NT2/D1 (cell line): ENCODE measurements around the gene ZNF235.
"Not testable (repeated sequence)": the region's sequence is repeated elsewhere in the genome, so short reads cannot be mapped to it uniquely, and the experiment has no call there.

Source experiments
- DNase-seq: peaks from one replicate; pipeline ENCODE4 v3.0.0-alpha.2; 2011; ENCODE audit warnings: low read depth, low spot score
- H3K27me3 ChIP-seq: 2 replicates; pipeline ENCODE4 v1.6.0; 2011; ENCODE audit warnings: mild to moderate bottlenecking; ENCODE audit not compliant: insufficient read length, insufficient read depth
- H3K36me3 ChIP-seq: 2 replicates; pipeline ENCODE4 v1.6.1; 2011; ENCODE audit warnings: mild to moderate bottlenecking, low read length, mixed read lengths; ENCODE audit not compliant: insufficient read depth, insufficient read length
- H3K4me1 ChIP-seq: 2 replicates; pipeline ENCODE4 v1.5.1; 2011; ENCODE audit not compliant: insufficient read depth, insufficient read length
- H3K4me3 ChIP-seq: 2 replicates; pipeline ENCODE4 v1.5.1; 2011; ENCODE audit warnings: low read depth; ENCODE audit not compliant: insufficient read length
- H3K9ac ChIP-seq: 2 replicates; pipeline ENCODE4 v1.6.0; 2011; ENCODE audit warnings: low read depth; ENCODE audit not compliant: insufficient read length
- H3K9me3 ChIP-seq: 2 replicates; pipeline ENCODE4 v1.5.1; 2011; ENCODE audit warnings: mild to moderate bottlenecking, low read length; ENCODE audit not compliant: insufficient read depth
- SUZ12 ChIP-seq: IDR thresholded peaks from 2 replicates; pipeline ENCODE4 v1.6.1; 2011; ENCODE audit not compliant: insufficient read length, insufficient read depth; ENCODE audit errors: extremely low read depth
- YY1 ChIP-seq: IDR thresholded peaks from 2 replicates; pipeline ENCODE4 v1.6.1; 2011; ENCODE audit not compliant: insufficient read length, insufficient read depth
- ZNF274 ChIP-seq: IDR thresholded peaks from 2 replicates; pipeline ENCODE4 v1.6.1; 2011; ENCODE audit warnings: mild to moderate bottlenecking, low read depth, low read length

The ZNF235 gene

DNA sequence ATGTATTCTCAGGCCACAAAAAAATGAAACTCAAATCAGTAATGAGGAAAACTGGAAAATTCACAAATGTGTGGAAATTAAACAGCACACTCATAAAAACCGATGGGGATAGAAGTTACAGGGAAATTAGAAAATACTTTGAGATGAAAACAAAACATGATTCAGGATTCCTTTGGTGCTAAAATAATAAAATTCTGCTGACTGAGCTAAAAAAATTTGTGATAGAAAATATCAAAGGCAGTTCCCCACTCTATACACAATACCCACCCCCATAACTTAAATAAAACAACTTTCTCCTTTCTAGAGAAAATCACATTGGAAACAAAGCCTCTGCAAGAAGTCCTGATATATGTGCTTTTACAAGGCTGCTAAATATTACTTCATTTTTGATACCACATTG is 46.7 kb downstream of the ZNF235 start:
- no peaks in the 10 kb centered on the region for H3K9me3 ChIP-seq
- no peaks in the 10 kb centered on the region for H3K36me3 ChIP-seq
- DNase-seq = no peak
- H3K4me1 ChIP-seq = no peaks in the 10 kb centered on the region
- TF ChIP-seq YY1 (no peak), SUZ12 (no peak), ZNF274 (no peak)
- H3K4me3 ChIP-seq = no peak overlapping the region
- H3K9ac ChIP-seq = no peak overlapping the region
- no peaks in the 10 kb centered on the region for H3K27me3 ChIP-seq

DNA sequence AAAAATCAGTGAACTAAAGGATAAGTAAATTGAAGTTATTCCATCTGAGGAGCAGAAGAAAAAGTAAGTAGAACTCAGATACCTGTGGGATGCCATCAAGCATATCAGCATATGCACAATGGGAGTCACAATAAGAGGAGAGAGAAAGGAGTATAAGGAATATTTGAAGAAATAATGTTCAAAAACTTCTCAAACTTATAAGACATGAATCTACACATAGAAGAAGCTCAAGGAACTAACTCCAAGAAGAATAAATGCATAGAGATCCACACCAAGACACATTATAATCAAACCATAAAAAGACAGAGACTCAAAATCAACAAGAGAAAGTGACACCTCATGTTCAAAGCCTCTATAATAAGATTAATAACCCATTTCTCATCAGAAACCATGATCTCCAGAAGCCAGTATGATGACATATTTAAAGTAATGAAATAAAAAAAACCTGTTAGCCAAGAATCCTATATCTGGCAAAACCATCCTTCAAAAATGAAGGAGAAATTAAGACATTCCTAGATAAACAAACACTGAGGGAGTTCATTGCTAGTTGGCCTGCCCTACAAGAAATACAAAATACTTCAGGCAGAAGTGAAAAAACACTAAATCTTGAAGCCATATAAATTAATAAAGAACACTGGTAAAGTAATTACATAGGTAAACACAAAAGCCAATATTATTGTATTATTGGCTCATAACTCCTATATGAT is 49.0 kb downstream of the ZNF235 start:
- no peaks in the 10 kb centered on the region for H3K36me3 ChIP-seq
- H3K27me3 ChIP-seq = no peaks in the 10 kb centered on the region
- H3K4me1 ChIP-seq = no peaks in the 10 kb centered on the region
- no peak for DNase-seq
- TF ChIP-seq SUZ12 (no peak), ZNF274 (no peak), YY1 (no peak)
- H3K9me3 ChIP-seq = no peaks in the 10 kb centered on the region
- no peak overlapping the region for H3K4me3 ChIP-seq
- no peak overlapping the region for H3K9ac ChIP-seq

DNA sequence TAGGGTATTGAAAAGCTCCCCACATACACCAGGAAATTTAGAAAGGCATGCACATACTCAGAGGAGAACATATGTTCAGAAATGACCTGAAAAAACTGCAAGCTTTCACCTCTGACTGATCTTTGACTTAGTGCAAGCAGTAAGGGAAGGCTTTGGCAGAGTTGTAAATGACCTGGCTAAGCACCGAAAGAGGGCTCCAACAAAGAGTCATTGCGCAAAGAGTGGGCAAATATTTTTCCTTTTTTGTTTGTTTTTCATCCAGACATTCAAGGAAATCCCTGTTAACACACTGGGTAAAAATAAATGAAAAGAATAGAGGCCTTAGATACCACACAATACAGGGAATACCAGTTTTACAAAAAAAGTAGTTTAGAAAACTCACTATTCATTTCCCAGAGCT is 50.3 kb downstream of the ZNF235 start:
- no peak for DNase-seq
- no peaks in the 10 kb centered on the region for H3K9me3 ChIP-seq
- no peaks in the 10 kb centered on the region for H3K36me3 ChIP-seq
- H3K27me3 ChIP-seq = no peaks in the 10 kb centered on the region
- H3K4me1 ChIP-seq = no peaks in the 10 kb centered on the region
- no peak overlapping the region for H3K4me3 ChIP-seq
- H3K9ac ChIP-seq = no peak overlapping the region
- TF ChIP-seq SUZ12 (no peak), YY1 (no peak), ZNF274 (no peak)

DNA sequence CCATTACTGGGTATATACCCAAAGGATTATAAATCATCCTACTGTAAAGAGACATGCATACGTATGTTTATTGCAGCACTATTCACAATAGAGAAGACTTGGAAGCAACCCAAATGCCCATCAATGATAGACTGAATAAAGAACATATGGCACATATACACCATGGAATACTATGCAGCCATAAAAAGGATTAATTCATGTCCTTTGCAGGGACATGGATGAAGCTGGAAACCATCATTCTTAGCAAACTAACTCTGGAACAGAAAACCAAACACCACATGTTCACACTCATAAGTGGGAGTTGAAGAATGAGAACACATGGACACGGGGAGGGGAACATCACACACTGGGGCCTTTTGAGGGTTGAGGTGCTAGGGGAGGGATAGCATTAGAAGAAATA is 51.4 kb downstream of the ZNF235 start:
- not testable (repeated sequence) for H3K4me3 ChIP-seq, H3K4me1 ChIP-seq, H3K27me3 ChIP-seq, H3K9ac ChIP-seq, H3K36me3 ChIP-seq, DNase-seq, H3K9me3 ChIP-seq

DNA sequence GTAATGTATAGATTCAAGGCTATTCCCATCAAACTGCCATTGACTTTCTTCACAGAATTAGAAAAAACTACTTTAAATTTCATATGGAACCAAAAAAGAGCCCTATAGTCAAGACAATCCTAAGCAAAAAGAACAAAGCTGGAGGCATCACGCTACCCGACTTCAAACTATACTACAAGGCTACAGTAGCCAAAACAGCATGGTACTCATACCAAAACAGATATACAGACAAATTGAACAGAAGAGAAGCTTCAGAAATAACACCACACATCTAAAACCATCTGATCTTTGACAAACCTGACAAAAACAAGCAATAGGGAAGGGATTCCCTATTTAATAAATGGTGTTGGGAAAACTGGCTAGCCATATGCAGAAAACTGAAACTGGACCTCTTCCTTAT is 52.5 kb downstream of the ZNF235 start:
- not testable (repeated sequence) for H3K4me1 ChIP-seq, DNase-seq, H3K4me3 ChIP-seq, H3K9ac ChIP-seq, H3K36me3 ChIP-seq, H3K9me3 ChIP-seq, H3K27me3 ChIP-seq

DNA sequence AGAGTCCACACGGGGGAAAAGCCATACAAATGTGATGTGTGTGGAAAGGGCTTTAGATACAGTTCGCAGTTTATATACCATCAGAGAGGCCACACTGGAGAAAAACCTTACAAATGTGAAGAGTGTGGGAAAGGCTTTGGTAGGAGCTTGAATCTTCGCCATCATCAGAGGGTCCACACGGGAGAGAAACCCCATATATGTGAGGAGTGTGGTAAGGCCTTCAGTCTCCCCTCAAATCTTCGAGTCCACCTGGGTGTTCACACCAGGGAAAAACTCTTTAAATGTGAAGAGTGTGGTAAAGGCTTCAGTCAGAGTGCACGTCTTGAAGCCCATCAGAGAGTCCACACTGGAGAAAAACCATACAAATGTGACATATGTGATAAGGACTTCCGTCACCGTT is 68.4 kb downstream of the ZNF235 start:
- Histone ChIP-seq H3K9ac (no peak overlapping the region), H3K4me3 (no peak overlapping the region), H3K27me3 (no peaks in the 10 kb centered on the region), H3K36me3 (peaks cover 53% of the 10 kb centered on the region), H3K4me1 (no peaks in the 10 kb centered on the region), H3K9me3 (no peaks in the 10 kb centered on the region)
- no peak for DNase-seq
- TF ChIP-seq YY1 (no peak), ZNF274 (no peak), SUZ12 (no peak)
